ENCODE measurements around the gene PCBP1.
"Not testable (repeated sequence)": the region's sequence is repeated elsewhere in the genome, so short reads cannot be mapped to it uniquely, and the experiment has no call there.

Gene PCBP1

DNA sequence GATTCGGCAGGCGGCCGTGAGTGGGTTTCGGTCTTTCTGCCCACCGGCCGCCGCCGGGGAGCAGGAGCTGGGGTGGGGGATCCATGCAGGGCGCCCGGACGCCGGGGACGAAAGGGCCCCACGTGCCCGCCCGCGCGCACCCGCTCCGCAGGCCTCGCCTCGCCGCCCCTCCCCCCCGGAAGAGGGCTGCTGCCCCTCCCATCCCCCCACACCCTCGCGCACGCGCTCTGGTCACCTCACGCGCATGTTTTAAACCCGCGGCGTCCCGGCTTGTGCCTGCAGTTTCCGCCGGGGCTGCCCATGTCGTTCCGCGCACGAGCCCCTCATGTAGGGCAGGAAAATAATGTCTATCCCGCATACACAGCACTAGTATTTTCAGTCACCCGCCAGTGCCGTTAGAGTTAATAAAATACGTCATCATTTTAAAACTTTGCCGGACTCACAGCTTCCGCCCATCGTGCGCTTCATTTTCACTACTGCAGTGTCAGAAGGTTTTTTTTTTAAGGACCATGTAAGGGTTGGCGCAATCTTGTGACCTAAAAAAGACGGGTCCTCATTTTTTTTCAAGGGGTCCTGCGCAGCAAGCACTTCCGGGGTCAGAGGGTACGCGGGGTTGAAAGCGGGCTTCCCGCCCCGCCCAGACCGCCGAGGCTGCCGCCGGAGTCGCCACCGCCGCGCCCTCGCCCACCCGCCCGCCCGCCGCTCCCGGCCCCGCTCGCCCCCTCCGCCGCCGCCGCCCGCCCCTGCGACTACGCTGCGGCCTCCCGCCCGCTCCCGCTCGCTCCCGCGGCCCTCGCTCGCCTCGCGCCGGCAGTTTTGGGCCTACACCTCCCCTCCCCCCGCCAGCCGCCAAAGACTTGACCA is at the start of gene PCBP1:
Gene PCBP1 (plus strand): TSS at position 640 of the 864 bp plus-strand sequence. CDS start 267 bp downstream, outside the sequence.
- in situ Hi-C loops (cut with MboI; ENCODE audit: low sequenced_read_pairs) = loop anchor here (10.0 kb wide), 1 partner anchor 48 kb away; no protein-coding TSS in a partner anchor

DNA sequence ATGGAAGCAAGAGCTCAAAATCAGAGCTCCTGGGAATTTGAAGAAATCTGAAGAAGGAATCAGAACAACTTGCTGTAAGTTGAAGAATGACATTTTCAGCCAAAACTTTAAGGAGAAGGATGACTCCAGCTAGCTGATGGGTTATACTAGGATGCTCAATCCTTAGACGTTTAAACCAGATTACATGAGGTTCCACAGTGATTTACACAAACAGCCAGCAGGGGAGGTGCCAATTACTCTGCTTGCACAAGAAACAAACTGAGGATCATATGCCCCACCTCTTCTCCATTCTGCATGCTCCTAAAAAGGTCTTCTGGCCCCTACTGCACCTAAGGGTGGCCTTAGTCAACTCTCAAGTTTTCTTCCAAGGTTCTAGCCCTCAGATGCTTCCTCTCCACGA is 47.9 kb upstream of the PCBP1 start:
- in situ Hi-C loops (cut with MboI; ENCODE audit: low sequenced_read_pairs) = no loop called here

DNA sequence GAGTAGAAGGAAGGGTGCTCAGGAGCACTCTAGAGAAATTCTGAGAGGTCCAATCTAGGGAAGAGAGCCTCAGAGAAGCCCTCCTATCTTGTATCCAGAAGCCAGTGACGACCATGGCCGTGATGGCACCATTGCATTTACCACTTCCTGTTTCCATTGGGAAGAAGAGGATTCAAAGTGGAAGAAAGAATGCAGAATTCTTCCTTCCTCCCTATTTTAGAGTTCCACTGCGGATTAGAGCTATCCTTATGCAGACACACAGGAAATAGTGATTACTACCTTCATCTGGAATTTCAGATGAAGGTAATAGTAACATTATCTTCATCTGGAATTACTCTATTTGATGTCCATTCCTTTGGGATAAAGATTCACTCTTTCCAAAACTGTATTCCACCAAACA is 45.6 kb upstream of the PCBP1 start:
- in situ Hi-C loops (cut with MboI; ENCODE audit: low sequenced_read_pairs) = no loop called here

DNA sequence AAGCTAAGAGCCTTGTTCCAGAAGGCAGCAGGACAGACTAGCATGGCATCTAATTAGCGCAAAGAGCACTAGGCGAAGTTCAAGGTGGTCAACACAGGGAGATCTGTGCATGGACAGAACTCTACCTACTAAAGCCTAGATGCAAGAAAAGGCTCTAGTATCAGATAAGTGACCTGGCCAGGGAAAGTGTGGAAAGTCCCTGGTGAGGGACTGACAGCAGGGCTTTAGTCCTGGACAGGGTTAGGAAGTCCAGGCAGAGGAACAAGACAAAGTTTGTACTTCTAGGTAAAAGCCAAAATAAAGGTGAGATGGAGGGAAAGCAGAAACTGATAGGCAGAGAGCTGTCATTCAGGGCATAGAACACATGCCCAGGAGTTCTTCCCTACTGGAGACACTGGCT is 45.0 kb upstream of the PCBP1 start:
- in situ Hi-C loops (cut with MboI; ENCODE audit: low sequenced_read_pairs) = no loop called here

DNA sequence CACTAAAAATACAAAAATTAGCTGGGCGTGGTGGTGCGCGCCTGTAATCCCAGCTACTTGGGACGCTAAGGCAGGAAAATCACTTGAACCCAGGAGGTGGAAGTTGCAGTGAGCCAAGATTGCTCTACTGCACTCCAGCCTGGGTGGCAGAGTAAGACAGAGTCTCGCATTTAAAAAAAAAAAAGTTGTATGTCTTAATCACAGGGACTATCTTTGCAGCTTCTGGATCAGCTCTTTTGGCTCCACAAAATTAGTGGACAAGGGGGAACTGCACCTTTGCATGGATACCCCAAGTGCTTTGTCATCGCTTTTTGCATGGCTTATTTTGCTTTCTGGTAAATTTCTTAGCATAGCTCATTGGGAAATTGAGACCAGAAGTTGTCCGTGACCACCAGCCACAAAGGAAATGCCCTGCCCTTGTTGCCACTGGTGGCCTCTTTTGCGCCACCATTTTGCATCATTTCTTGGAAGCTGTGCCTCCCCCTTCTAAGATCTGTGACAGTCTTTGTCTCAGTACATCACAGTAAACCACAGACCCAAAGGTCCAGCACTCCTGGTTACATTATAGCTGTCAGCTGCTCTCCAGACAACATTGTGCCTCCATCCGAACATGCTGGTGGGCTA is 43.9 kb upstream of the PCBP1 start:
- in situ Hi-C loops (cut with MboI; ENCODE audit: low sequenced_read_pairs) = no loop called here

DNA sequence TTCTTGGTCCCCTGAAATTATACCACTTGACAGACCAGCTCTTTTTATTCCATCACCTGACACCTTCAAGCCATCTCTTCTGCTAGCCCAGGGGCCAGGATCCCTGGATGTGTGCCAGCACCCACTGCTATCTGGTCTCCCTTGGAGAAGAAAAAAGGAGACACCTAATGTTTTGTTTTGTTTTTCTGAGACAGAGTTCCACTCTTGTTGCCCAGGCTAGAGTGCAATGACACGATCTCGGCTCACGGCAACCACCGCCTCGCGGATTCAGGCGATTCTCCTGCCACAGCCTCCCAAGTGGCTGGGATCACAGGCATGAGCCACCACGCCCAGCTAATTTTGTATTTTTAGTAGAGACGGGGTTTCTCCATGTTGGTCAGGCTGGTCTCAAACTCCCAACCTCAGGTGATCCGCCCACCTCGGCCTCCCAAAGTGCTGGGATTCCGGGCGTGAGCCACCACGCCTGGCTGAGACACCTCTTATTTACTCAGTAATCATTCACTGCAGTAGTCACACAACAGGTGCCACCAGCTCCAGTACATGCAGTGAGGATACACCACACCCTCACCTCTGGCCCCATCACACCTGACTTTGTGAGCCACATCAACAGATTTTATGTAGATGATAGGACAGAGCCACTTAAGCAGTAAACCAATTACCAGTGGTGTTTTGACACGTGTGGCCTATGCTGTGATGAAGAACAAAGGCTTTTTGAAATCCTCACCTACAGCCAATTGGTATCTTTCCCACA is 42.8 kb upstream of the PCBP1 start:
- in situ Hi-C loops (cut with MboI; ENCODE audit: low sequenced_read_pairs) = no loop called here

DNA sequence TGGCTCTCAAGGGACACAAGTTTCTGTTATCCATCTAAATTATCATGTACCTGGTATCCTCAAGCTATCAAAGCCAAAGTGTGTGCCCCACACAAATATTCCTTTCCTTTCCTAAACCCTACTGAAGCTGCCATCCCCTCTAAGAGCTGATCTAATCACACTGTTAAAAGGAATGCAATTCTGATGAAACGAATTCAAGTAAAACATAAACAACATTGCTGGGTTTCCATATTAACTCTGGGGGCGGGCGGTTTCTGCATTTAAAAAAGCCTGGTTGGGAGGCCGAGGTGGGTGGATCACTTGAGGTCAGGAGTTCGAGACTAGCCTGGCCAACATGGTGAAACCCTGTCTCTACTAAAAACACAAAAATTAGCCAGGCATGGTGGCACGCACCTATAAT is 41.9 kb upstream of the PCBP1 start:
- in situ Hi-C loops (cut with MboI; ENCODE audit: low sequenced_read_pairs) = no loop called here

DNA sequence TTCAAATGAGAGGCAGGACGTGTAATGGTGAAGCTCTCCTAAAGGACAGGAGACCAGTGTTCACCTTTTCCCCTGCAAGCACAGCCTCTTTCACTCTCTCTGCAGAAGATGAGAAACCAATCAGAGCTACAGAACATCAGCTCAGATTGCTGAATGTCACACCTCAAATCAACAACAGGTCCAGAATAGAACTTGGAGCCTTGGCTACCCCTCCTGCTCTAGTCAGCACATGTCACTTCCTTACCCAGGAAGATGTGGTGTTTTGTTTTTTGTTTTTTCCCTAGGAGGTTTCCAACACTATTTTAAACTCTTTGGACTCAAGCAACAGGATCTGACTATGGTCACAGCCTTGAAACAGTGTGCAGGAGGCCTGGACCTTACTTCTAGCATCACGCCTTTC is 41.3 kb upstream of the PCBP1 start:
- in situ Hi-C loops (cut with MboI; ENCODE audit: low sequenced_read_pairs) = no loop called here

DNA sequence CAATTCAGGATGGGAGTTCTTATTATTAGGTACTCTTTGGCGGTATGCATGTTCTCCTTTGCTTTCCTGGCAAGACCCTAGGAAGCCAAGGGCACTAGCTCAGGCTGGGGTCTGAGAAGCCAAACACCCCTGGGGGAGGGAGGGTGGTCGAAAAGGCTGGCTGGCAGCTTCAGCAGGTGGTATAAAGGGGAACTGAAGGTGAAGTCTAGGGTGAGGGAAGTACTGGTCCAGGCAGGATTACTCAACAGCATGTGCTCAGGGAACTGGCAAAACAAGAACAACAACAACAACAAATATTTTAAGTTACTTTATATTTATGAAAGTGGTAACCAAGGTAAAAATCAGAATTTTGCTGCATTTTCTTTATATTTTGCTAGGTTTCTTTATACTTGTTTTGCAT is 40.7 kb upstream of the PCBP1 start:
- in situ Hi-C loops (cut with MboI; ENCODE audit: low sequenced_read_pairs) = no loop called here

DNA sequence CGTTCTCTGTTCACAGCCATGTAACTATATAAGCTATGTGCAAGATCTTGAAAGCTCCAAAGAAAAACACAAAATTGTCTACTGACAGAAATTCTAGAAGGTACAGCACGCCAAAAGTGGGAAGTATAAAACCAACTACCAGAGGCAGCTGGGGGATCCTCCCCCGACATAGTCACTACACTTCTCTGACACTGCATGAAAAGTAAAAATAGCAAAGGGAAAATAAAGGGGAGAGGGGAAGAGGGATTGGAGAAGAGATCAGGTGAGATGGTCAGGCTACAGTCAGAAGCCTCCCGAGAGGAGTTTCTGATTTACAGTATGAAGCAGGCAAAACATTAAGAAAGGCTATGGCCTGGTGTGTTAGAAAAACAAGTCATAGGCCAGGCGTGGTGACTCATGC is 39.8 kb upstream of the PCBP1 start:
- in situ Hi-C loops (cut with MboI; ENCODE audit: low sequenced_read_pairs) = no loop called here

DNA sequence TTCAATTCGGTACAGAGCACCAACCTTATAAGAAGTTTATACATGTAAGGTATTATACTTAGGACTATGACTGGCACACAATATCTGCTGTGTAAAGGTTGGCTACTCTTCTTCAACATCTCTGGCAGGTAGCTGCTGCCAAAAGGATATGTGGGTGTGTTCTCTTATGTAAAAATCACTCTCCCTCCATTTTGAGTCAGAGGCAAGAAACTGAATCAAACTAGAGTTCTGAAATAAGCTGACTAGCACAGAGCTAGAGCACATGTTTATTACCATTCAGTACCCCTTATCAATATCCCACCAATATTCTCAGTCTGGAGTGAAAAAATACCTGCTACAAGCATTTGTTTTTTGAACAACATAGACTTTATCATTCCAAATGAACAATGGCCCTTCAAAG is 38.0 kb upstream of the PCBP1 start:
- in situ Hi-C loops (cut with MboI; ENCODE audit: low sequenced_read_pairs) = no loop called here

DNA sequence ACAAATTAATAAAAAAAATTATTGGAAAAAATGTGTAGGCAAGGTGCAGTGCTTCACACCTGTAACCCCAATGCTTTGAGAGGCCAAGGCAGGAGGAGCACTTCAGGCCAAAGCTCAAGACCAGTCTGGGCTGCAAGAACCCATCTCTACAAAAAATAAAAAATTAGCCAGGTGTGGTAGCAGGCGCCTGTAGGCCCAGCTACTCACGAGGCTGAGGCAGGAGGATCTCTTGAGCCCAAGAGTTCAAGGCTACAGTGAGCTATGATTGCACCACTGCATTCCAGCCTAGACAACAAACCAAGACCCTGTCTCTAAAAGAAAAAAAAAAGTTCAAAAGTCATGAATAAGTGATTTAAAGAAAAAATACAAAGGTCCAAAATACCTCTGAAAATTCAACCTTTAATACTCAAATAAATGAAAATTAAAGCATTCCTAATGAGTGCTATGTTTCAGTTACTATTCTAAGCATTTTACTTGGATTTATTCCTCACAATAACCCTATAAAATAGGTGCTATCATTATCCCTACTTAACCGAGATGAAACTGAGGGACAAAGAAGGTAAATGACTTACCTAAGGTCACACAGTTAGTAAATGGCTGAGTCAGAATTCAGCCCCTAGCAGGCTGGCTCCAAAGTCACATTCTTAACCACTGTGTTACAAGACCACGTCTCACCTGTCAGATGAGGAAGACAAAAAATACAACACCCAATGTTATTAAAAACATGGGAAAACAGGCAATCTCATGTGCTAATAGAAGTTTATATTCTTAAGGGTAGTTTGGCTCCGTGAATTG is 36.4 kb upstream of the PCBP1 start:
- in situ Hi-C loops (cut with MboI; ENCODE audit: low sequenced_read_pairs) = no loop called here

DNA sequence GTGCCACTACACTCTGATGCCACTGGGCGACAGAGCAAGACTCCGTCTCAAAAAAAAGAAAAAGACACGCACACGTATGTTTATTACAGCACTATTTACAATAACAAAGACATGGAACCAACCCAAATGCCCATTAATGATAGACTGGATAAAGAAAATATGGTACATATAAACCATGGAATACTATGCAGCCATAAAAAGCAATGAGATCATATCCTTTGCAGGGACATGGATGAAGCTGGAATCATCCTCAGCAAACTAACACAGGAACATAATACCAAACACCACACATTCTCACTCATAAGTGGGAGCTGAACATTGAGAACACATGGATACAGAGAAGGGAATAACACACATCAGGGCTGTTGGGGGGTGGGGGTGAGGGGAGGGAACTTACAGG is 32.0 kb upstream of the PCBP1 start:
- in situ Hi-C loops (cut with MboI; ENCODE audit: low sequenced_read_pairs) = not testable (repeated sequence)

DNA sequence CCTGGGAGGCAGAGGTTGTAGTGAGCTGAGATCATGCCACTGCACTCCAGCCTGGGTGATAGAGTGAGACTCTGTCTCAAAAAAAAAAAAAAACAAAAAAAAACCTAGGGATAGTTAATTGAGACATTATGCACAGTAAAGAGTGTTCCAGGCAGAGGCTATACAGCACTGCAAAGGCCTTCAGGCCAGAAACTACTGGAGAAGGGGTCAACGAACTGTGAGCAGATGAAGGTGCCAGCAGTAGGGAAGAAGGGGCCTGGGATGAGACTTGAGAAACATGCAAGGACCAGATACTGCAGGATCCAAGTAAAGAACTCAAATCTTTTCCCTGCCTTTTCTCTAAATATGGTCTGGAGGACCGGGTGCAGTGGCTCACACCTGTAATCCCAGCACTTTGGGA is 26.0 kb upstream of the PCBP1 start:
- in situ Hi-C loops (cut with MboI; ENCODE audit: low sequenced_read_pairs) = loop anchor here (10.0 kb wide), 1 partner anchor 147 kb away; the partner anchor contains the start of gene MXD1

DNA sequence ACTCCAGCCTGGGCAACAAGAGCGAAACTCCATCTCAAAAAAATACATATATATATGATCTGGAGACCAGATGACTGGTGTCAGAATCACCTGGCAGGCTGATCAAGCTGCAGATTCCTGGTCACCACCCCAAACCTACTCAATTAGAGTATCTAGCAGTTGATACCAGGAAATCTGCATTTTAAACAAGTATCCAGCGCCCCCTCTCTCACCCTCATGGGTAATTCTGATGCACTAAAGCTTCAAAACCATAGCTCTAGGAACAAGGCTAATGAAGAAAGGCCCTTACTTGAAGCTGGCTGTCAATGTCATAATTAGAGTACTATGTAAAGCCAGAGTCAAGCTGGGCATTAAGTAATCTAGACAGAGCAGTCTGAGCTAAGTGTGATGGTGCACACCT is 25.0 kb upstream of the PCBP1 start:
- in situ Hi-C loops (cut with MboI; ENCODE audit: low sequenced_read_pairs) = loop anchor here (10.0 kb wide), 1 partner anchor 147 kb away; the partner anchor contains the start of gene MXD1

DNA sequence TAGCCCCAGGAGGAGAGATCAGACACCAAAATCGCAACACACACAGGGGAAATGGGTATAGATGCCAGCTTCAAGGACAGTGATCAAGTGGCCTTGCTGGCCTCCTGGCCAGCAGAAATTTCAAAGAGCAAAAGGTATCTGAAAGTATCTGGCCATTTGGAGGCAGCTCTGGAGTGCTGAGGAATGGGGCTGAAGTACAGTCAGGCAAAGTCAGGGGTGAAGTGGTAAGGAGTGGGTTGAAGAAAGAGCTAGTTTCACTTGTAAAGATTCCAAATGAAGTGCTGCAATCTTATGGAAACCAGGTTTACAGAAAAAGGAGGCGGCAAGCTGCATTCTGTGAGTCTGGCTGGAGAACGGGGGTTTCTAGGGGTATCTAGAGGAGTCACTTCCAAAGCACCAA is 19.2 kb upstream of the PCBP1 start:
- in situ Hi-C loops (cut with MboI; ENCODE audit: low sequenced_read_pairs) = loop anchor here (10.0 kb wide), 1 partner anchor 153 kb away; the partner anchor contains the start of gene MXD1

DNA sequence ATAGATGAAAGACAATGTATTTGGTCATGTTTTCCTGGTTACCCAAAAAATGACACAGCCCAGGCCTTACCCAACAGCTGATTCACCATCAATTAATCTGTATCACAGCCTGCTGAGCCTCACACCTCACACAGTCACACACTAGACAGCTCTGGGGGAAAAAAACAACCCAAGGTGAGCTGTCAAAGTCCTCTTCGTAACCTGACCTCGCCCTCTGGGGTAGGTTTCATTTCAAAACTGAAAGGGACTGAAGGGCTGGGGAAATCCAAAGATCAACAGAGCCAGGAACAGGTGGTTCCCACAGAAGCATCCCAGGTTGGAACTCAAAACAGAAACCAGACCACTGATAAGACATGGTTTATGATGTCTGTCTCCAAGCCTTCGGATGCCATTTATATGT is 18.2 kb upstream of the PCBP1 start:
- in situ Hi-C loops (cut with MboI; ENCODE audit: low sequenced_read_pairs) = loop anchor here (10.0 kb wide), 1 partner anchor 154 kb away; the partner anchor contains the start of gene MXD1

DNA sequence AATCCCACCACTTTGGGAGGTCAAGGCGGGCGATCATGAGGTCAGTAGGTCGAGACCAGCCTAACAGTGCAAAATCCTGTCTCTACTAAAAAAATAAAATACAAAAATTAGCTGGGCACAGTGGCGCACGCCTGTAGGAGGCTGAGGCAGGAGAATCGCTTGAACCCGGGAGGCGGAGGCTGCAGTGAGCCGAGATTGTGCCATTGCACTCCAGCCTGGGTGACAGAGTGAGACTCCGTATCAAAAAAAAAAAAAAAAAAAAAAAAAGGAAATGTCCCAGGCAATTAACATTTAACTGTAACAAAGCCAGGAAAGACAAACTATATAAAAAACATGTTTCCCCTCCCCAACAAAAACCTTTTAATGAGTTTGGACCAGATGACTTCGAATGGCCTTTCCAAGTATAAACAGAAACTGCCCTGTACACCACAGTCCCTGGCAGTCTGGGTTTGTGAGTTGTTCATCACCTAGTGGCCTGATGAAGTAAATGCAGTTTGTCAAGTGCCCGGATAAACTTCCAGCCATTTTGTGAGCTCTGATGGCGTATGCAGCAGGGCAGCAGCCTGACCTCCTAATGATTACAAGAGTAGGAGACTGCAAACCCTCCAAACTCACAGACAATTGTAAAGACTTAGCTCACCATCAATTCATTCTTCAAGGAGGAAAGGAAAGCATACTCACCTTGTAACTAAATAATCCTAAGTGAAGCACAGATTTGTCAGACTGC is 16.6 kb upstream of the PCBP1 start:
- in situ Hi-C loops (cut with MboI; ENCODE audit: low sequenced_read_pairs) = no loop called here

DNA sequence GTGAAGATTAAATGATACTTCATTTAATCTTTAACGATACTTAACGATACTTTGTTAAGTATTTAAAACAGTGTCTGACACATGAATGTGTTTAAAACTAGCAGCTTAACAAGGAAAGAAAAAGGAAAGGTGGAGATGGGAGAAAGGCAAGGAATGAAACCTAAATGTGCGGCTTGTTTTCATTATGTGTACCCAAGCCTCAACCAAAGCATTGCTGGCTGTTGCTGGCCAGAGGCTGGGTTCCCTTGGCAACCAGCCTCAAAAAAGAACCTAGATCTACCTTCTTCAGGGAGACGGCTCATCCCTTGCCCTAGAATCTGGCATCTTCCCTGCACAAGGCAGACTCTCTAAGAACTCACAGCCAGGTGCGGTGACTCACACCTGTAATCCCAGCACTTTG is 13.8 kb upstream of the PCBP1 start:
- in situ Hi-C loops (cut with MboI; ENCODE audit: low sequenced_read_pairs) = no loop called here

DNA sequence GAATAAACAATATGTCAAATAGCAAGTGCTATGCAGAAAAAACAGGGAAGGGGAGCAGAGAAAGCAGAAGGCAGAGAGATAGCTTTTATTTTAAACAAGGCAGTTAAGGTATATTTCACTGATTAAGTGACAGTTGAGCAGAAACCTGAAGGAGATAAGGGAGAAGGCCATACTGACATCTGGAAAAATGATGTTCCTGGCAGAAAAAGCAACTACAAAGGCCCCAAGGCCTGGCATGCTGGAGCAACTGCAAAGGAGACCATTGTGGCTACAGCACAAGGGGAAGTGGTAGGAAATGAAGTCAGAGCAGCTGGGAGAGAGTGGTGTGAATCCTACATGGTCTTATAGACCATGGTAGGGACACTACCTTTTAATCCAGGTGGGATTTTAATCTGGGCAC is 8.9 kb upstream of the PCBP1 start:
- in situ Hi-C loops (cut with MboI; ENCODE audit: low sequenced_read_pairs) = no loop called here
